Measurements from ENCODE around the gene EHMT1. TPM values are rescaled to one million over a fixed set of nuclear protein-coding genes. Genes with fewer than 3 reads are reported as not detected.

The EHMT1 gene
- total RNA-seq, 4 donors from 2014 or later: 38.6 to 77.8 (median 54.3) TPM

DNA sequence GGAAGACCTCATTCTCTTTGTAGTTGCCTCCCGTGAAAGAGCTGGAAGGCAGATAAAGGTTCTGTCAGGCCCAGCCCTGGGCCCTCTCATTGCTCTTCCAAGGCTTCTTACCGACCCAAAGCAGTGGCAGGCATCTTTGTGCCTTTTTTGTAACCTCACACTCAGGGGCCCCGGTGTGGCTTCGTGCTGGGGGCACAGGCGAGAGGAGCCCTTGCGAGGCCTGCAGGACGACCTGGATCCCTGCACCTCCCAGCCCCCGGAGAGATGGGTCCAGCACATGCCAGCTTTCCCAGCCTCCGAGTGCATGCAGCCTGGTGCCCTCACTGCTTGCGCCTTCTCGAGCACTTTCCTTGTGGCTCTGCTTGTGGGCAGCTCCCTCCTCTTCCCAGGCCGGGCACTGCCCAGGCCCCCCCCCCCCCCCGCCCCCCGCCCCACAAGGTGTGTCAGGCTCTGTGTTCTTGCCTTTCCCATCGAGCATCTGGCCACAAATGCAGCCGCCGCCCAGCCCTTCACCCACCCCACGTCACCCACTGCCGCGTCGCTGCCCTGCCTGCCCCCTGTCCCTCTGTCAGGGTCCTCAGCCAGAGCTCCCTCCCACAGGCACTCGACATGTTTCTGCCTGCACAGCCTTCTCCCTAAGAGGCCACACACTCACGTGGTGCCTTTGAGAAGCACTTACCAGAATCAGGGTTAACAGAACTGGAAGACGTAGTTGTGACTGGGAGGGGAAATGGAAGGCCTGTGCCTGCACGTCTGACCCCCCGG lies 195.0 kb downstream of the EHMT1 start:
- no peak for DNase-seq

DNA sequence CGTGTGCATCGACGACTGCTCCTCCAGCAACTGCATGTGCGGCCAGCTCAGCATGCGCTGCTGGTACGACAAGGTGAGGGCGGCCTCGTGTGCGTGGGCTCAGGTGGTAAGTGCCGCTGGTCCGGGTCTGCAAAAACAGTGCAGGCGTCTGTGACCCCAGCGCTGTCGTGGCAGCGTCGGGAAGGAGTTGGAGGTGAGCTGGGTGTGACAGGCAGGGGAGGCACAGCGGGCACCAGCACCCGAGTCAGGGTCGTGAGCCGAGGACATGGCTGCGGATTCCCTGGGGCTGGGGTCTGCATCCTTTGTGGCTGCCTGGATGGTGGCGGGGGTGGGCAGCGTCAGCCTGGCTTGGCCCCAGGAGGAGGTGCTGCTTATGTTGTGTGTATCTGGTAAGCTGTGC lies 195.6 kb downstream of the EHMT1 start:
- DNase-seq (no peak), ATAC-seq (no peak)
- in situ Hi-C loops (cut with MboI; ENCODE audit: low sequenced_read_pairs in 4 of 4) (no loop called here), intact Hi-C loops (cut with DNase I; ENCODE audit: low total_unique reads) (no loop called here)
- Histone ChIP-seq H3K9me3 (no peaks in the 10 kb centered on the region), H3K27me3 (no peaks in the 10 kb centered on the region), H3K27ac (no peak overlapping the region), H3K4me1 (no peaks in the 10 kb centered on the region), H3K4me3 (no peak overlapping the region), H3K36me3 (peaks cover 0 to 59% of the 10 kb centered on the region in 2 donors)
- TF ChIP-seq POLR2A (IDR thresholded peaks at IDR 0.05): no peak
- TF ChIP-seq, protein P1, sequence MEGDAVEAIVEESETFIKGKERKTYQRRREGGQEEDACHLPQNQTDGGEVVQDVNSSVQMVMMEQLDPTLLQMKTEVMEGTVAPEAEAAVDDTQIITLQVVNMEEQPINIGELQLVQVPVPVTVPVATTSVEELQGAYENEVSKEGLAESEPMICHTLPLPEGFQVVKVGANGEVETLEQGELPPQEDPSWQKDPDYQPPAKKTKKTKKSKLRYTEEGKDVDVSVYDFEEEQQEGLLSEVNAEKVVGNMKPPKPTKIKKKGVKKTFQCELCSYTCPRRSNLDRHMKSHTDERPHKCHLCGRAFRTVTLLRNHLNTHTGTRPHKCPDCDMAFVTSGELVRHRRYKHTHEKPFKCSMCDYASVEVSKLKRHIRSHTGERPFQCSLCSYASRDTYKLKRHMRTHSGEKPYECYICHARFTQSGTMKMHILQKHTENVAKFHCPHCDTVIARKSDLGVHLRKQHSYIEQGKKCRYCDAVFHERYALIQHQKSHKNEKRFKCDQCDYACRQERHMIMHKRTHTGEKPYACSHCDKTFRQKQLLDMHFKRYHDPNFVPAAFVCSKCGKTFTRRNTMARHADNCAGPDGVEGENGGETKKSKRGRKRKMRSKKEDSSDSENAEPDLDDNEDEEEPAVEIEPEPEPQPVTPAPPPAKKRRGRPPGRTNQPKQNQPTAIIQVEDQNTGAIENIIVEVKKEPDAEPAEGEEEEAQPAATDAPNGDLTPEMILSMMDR (IDR thresholded peaks at IDR 0.05 in 4 of 5, conservative IDR thresholded peaks at IDR 0.05 in 1 of 5): no peak

More for the DNA sequence above, 195.0 kb downstream of the EHMT1 start:
- Histone ChIP-seq H3K9me3 (no peaks in the 10 kb centered on the region), H3K4me3 (no peak overlapping the region), H3K36me3 (peaks cover 0 to 65% of the 10 kb centered on the region in 2 donors), H3K27ac (no peak overlapping the region), H3K27me3 (no peaks in the 10 kb centered on the region), H3K4me1 (no peaks in the 10 kb centered on the region)
- in situ Hi-C loops (cut with MboI; ENCODE audit: low sequenced_read_pairs in 4 of 4) (no loop called here), intact Hi-C loops (cut with DNase I; ENCODE audit: low total_unique reads) (no loop called here)
- ATAC-seq: no peak
- no peak for TF ChIP-seq POLR2A (IDR thresholded peaks at IDR 0.05)
- TF ChIP-seq, protein P1 (IDR thresholded peaks at IDR 0.05 in 4 of 5, conservative IDR thresholded peaks at IDR 0.05 in 1 of 5): no peak

DNA sequence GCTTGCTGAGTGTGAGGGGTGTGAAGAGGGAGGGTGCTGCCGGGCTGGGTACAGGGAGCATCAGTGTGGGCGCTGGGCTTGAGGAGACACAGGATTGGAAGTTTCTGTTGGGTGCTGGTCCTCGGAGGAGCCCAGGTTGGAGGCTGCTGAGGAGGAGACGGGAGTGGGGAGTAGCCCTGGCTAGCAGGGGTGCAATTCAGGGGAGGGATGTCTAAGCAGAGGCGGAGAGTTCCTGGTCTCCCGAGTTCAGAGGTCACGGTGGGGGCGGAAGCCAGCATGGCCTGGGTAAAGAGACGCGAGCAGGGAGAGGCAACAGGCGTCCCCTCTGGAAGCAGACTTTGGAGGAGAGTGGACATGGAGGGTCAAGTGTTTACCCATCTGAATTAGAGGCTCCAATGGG lies 196.0 kb downstream of the EHMT1 start:
- no peak overlapping the region for H3K4me3 ChIP-seq
- DNase-seq (no peak), ATAC-seq (no peak)
- peaks cover 0 to 56% of the 10 kb centered on the region in 2 donors for H3K36me3 ChIP-seq
- no peaks in the 10 kb centered on the region for H3K27me3 ChIP-seq
- H3K4me1 ChIP-seq: no peaks in the 10 kb centered on the region
- H3K27ac ChIP-seq: no peak overlapping the region
- in situ Hi-C loops (cut with MboI; ENCODE audit: low sequenced_read_pairs in 4 of 4): no loop called here
- H3K9me3 ChIP-seq: no peaks in the 10 kb centered on the region
- TF ChIP-seq POLR2A (IDR thresholded peaks at IDR 0.05): no peak
- TF ChIP-seq, protein P1 (IDR thresholded peaks at IDR 0.05 in 4 of 5, conservative IDR thresholded peaks at IDR 0.05 in 1 of 5): no peak
- intact Hi-C loops (cut with DNase I; ENCODE audit: low total_unique reads): no loop called here

DNA sequence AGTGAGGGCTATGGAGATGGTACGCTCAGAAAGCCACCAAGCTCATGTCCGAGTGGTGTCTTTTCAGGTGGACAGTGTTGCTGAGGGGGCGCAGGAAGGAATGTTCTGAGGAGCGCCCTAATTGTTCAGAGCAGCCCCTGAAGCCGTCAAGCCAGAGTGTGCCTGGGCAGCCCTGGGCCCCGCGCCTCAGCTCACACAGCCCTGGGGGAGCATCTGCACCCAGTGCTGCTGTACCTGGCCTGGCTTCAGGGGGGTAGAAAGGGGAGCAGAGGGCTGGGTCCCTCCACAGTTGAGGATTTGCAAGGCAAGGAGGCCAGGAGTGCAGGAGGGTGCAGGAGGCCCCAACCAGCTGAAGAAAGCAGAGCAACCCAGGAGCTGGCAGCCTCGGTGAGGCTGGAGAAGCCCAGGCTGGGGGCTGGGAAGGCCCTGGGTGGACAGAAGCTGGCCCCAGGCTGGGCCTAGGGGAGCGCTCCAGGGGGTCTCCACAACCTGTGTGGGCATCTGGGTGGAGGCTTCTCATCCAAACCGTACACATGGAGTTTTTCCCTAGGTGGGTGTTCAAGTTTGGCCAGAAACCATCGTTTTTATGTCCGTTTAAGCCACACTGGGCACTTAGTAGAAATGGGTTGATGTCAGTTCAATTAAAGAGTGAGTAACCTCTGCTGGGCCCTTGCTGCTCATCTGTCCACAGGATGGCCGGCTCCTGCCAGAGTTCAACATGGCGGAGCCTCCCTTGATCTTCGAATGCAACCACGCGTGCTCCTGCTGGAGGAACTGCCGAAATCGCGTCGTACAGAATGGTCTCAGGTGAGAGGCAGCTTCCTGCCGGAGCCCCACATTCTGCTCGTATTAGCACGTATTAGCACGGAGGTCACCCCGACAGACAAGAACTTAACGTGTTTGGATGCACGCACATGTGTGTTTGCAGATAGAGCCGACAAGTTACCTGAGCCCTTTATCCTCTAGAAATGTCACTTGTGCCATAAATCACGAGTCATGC lies 196.8 kb downstream of the EHMT1 start:
- ATAC-seq (no peak), DNase-seq (no peak)
- intact Hi-C loops (cut with DNase I; ENCODE audit: low total_unique reads) (no loop called here), in situ Hi-C loops (cut with MboI; ENCODE audit: low sequenced_read_pairs in 4 of 4) (no loop called here)
- peaks cover 0 to 62% of the 10 kb centered on the region in 2 donors for H3K36me3 ChIP-seq
- no peaks in the 10 kb centered on the region for H3K27me3 ChIP-seq
- no peak for TF ChIP-seq POLR2A (IDR thresholded peaks at IDR 0.05)
- TF ChIP-seq, protein P1 (IDR thresholded peaks at IDR 0.05 in 4 of 5, conservative IDR thresholded peaks at IDR 0.05 in 1 of 5): no peak
- no peak overlapping the region for H3K4me3 ChIP-seq
- H3K4me1 ChIP-seq: no peaks in the 10 kb centered on the region
- no peaks in the 10 kb centered on the region for H3K9me3 ChIP-seq
- no peak overlapping the region for H3K27ac ChIP-seq
